ENCODE measurements around the gene KIAA0513. TPM values are rescaled to one million over a fixed set of nuclear protein-coding genes. Genes with fewer than 3 reads are reported as not detected.

Gene KIAA0513
- total RNA-seq, 1 experiment from 2014 or later = 2.9 TPM

DNA sequence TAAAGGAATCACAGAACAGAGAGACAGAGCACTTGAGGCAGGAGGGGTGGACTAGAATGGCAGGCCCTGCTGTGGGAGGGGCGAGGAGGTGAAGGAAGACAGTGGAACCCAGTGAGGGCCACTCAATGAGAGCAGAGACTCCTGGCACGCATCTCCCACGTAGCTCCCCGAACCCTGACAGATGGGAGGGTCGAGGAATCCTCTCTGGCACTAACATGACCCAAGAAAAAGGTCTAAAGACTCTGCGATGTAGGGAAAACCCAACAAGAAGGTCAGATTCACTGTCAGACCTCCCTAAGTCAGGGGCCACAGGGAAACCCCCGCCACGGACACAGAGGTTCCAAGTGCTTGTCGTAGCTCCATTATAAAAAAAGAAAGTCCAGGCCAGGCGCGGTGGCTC lies 31.2 kb upstream of the KIAA0513 start:
- H3K27ac ChIP-seq (ENCODE audit: low read depth, low read length, poor library complexity, severe bottlenecking) = no peak overlapping the region
- no TSS peak for BruUV-seq (replicated peaks)
- H3K4me1 ChIP-seq (ENCODE audit: insufficient read depth, low read length, poor library complexity, severe bottlenecking) = no peaks in the 10 kb centered on the region
- intact Hi-C loops (cut with micrococcal nuclease; ENCODE audit: unreplicated experiment) = no loop called here
- POLR2A ChIA-PET (ENCODE audit: low non-redundant PET) = no interaction called here
- H3K9me3 ChIP-seq (ENCODE audit: low read depth, low read length, poor library complexity, severe bottlenecking) = no peaks in the 10 kb centered on the region
- DNase-seq (ENCODE audit: low spot score) = no peak
- CTCF ChIA-PET = no interaction called here
- TF ChIP-seq, protein P1, sequence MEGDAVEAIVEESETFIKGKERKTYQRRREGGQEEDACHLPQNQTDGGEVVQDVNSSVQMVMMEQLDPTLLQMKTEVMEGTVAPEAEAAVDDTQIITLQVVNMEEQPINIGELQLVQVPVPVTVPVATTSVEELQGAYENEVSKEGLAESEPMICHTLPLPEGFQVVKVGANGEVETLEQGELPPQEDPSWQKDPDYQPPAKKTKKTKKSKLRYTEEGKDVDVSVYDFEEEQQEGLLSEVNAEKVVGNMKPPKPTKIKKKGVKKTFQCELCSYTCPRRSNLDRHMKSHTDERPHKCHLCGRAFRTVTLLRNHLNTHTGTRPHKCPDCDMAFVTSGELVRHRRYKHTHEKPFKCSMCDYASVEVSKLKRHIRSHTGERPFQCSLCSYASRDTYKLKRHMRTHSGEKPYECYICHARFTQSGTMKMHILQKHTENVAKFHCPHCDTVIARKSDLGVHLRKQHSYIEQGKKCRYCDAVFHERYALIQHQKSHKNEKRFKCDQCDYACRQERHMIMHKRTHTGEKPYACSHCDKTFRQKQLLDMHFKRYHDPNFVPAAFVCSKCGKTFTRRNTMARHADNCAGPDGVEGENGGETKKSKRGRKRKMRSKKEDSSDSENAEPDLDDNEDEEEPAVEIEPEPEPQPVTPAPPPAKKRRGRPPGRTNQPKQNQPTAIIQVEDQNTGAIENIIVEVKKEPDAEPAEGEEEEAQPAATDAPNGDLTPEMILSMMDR (conservative IDR thresholded peaks at IDR 0.05; ENCODE audit: low read depth, low read length) = no peak
- no peak for TF ChIP-seq EZH2 (IDR thresholded peaks at IDR 0.05; ENCODE audit: borderline replicate concordance, low read depth, low read length, poor library complexity, severe bottlenecking)
- no peak overlapping the region for H3K4me3 ChIP-seq (ENCODE audit: low read depth, low read length, poor library complexity, severe bottlenecking)
- H3K36me3 ChIP-seq (ENCODE audit: insufficient read depth, low read length, poor library complexity, severe bottlenecking) = peaks cover 6% of the 10 kb centered on the region
- H3K27me3 ChIP-seq (replicated peaks; ENCODE audit: insufficient read depth, low read depth, low read length, poor library complexity) = no peaks in the 10 kb centered on the region

DNA sequence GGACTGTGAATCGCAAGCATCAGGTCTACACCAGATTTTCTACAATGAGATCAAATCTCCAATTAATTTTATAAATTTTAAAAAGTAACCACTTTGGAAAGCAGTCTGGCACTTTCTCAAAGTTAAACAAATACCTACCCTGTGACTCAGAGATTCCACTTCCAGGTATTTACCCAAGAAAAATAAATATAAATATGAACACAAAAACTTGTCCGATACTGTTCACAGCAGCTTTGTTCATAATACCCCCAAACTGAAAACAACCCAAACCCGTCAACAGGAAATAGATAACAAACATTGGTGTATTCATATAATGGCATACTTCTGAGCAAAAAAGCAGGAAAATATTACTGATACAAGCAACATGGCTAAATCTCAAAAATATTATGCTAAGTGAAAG lies 28.4 kb upstream of the KIAA0513 start:
- Histone ChIP-seq H3K4me1 (ENCODE audit: insufficient read depth, low read length, poor library complexity, severe bottlenecking) (no peaks in the 10 kb centered on the region), H3K9me3 (ENCODE audit: low read depth, low read length, poor library complexity, severe bottlenecking) (no peaks in the 10 kb centered on the region), H3K4me3 (ENCODE audit: low read depth, low read length, poor library complexity, severe bottlenecking) (no peak overlapping the region), H3K27me3 (replicated peaks; ENCODE audit: insufficient read depth, low read depth, low read length, poor library complexity) (no peaks in the 10 kb centered on the region), H3K36me3 (ENCODE audit: insufficient read depth, low read length, poor library complexity, severe bottlenecking) (peaks cover 6% of the 10 kb centered on the region), H3K27ac (ENCODE audit: low read depth, low read length, poor library complexity, severe bottlenecking) (no peak overlapping the region)
- BruUV-seq (replicated peaks) = no TSS peak
- no peak for DNase-seq (ENCODE audit: low spot score)
- intact Hi-C loops (cut with micrococcal nuclease; ENCODE audit: unreplicated experiment) = no loop called here
- no peak for TF ChIP-seq EZH2 (IDR thresholded peaks at IDR 0.05; ENCODE audit: borderline replicate concordance, low read depth, low read length, poor library complexity, severe bottlenecking)
- TF ChIP-seq, protein P1 (conservative IDR thresholded peaks at IDR 0.05; ENCODE audit: low read depth, low read length) = no peak
- POLR2A ChIA-PET (ENCODE audit: low non-redundant PET) = no interaction called here
- CTCF ChIA-PET = no interaction called here

DNA sequence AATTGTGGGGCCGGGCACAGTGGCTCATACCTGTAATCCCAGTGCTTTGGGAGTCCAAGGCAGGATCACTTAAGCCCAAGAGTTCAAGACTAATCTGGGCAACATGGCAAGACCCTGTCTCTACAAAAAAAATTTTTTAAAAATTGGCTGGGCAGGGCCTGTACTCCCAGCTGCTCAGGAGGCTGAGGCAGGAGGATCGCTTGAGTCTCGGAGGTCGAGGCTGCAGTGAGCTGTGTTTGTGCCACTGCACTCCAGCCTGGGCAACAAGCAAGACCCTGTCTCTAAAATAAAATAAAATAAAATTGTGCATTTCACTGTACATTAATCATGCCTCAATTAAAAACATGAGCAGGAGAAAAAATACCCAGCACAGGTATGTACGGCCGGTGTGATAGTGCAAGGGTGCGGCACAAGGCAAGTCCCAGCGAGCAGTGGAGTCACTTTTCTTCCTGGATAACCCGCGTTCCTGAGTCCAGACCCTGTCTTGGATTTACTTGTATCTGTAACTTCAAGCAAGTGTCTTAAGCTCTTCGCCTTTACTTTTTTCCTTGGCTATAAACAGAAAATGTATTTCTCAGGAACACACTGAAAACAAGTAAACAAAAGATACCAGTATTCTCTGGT lies 27.6 kb upstream of the KIAA0513 start:
- intact Hi-C loops (cut with micrococcal nuclease; ENCODE audit: unreplicated experiment) = no loop called here
- H3K27ac ChIP-seq (ENCODE audit: low read depth, low read length, poor library complexity, severe bottlenecking) = no peak overlapping the region

More for the DNA sequence above, 27.6 kb upstream of the KIAA0513 start:
- no peaks in the 10 kb centered on the region for H3K9me3 ChIP-seq (ENCODE audit: low read depth, low read length, poor library complexity, severe bottlenecking)
- CTCF ChIA-PET = no interaction called here
- TF ChIP-seq, protein P1 (conservative IDR thresholded peaks at IDR 0.05; ENCODE audit: low read depth, low read length) = no peak
- H3K27me3 ChIP-seq (replicated peaks; ENCODE audit: insufficient read depth, low read depth, low read length, poor library complexity) = no peaks in the 10 kb centered on the region
- DNase-seq (ENCODE audit: low spot score) = no peak
- no TSS peak for BruUV-seq (replicated peaks)
- POLR2A ChIA-PET (ENCODE audit: low non-redundant PET) = no interaction called here
- peaks cover 2% of the 10 kb centered on the region for H3K36me3 ChIP-seq (ENCODE audit: insufficient read depth, low read length, poor library complexity, severe bottlenecking)
- H3K4me3 ChIP-seq (ENCODE audit: low read depth, low read length, poor library complexity, severe bottlenecking) = no peak overlapping the region
- no peaks in the 10 kb centered on the region for H3K4me1 ChIP-seq (ENCODE audit: insufficient read depth, low read length, poor library complexity, severe bottlenecking)
